ENCODE measurements around the gene DGKH. TPM values are rescaled to one million over a fixed set of nuclear protein-coding genes. Genes with fewer than 3 reads are reported as not detected.

The DGKH gene
- total RNA-seq, 1 donor from 2014 or later: 18.7 TPM

DNA sequence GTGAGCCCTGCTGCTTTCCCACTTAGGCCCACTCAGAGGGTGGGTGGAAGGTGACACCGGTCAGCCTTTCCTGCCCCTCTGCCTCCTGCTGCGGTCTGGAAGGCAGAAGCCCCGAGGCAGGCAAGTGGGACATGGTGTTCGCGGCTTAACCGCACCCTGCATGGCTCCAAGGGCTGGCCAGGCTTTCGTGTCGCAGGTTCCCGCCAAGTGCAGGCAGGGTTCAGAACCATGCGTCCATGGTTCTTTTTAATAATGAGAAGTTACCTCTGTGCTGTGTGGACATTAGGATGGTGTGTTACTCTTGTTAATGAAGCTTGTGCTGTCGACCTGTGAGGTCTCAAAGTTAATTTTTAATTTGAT is 986 bp downstream of the DGKH start:
- Histone ChIP-seq H3K4me3 (peak overlapping the region; percentile 84), H3K36me3 (no peaks in the 10 kb centered on the region), H3K9me3 (no peaks in the 10 kb centered on the region), H3K27me3 (ENCODE audit: low read depth) (no peaks in the 10 kb centered on the region), H3K27ac (peak overlapping the region; percentile 84), H3K4me1 (peaks cover 19% of the 10 kb centered on the region)
- DNase-seq (no peak), ATAC-seq (no peak)
- TF ChIP-seq, protein P1, sequence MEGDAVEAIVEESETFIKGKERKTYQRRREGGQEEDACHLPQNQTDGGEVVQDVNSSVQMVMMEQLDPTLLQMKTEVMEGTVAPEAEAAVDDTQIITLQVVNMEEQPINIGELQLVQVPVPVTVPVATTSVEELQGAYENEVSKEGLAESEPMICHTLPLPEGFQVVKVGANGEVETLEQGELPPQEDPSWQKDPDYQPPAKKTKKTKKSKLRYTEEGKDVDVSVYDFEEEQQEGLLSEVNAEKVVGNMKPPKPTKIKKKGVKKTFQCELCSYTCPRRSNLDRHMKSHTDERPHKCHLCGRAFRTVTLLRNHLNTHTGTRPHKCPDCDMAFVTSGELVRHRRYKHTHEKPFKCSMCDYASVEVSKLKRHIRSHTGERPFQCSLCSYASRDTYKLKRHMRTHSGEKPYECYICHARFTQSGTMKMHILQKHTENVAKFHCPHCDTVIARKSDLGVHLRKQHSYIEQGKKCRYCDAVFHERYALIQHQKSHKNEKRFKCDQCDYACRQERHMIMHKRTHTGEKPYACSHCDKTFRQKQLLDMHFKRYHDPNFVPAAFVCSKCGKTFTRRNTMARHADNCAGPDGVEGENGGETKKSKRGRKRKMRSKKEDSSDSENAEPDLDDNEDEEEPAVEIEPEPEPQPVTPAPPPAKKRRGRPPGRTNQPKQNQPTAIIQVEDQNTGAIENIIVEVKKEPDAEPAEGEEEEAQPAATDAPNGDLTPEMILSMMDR (IDR thresholded peaks at IDR 0.05): no peak
- intact Hi-C loops (cut with DNase I): no loop called here

DNA sequence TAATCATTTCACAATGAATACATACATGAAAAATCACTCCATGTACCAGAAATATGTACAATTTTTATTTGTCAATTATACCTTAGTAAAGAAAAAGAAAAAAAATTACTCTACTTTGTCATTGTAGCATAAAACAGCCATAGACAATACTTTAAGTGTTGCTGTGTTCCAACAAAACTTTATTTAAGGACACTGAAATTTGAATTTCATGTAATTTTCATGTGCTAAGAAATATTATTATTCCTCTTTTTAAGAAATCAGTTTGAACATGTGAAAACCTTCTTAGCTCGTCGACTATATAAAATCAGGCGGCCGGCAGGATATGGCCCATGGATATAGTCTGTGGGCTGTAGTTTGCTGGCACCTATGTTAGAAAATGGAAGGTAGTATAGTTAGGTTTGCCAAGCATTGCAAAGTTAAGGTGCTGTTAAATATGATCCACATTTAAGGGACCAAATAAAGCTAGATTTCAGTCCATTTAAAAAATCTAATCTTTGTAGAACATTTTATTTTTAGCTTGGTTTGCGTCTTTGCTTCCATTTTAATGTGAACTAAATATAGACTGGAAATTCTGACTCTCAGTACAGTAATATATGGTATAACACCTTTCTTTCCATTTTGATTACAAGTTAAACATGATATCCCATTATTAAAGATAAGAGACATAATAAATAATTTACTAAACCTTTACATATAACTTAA is 6.5 kb downstream of the DGKH start:
- Histone ChIP-seq H3K27me3 (ENCODE audit: low read depth) (no peaks in the 10 kb centered on the region), H3K27ac (no peak overlapping the region), H3K9me3 (no peaks in the 10 kb centered on the region), H3K4me3 (no peak overlapping the region), H3K36me3 (no peaks in the 10 kb centered on the region), H3K4me1 (peaks cover 2% of the 10 kb centered on the region)
- TF ChIP-seq, protein P1 (IDR thresholded peaks at IDR 0.05): no peak
- intact Hi-C loops (cut with DNase I): no loop called here
- ATAC-seq (no peak), DNase-seq (no peak)

DNA sequence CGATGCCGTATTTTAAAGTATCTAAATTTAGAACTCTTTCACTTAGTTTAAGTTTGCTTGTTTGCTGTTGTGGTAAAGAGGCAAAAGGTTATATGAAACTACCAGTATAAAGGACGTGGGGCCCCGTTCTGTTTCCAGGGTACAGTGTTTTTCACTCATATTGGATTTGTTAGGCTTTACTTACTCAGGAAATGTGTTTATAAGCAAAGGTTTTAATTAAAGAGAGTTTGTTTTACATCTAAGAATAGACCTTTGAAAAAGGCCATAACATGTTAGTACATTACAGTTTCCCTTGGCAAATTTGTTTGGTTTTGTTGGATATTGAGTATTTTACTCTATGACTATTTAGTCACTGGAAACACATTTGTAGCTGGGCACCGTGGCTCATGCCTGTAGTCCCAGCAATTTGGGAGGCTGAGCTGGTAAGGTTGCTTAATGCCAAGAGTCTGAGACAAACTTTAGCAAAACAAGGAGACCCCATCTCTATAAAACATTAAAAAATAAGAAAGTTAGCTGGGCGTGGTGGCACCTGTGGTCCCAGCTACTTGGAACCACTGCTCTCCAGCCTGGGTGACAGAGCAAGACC is 7.1 kb downstream of the DGKH start:
- Histone ChIP-seq H3K36me3 (no peaks in the 10 kb centered on the region), H3K27me3 (ENCODE audit: low read depth) (no peaks in the 10 kb centered on the region), H3K4me1 (no peaks in the 10 kb centered on the region), H3K27ac (no peak overlapping the region), H3K4me3 (no peak overlapping the region), H3K9me3 (no peaks in the 10 kb centered on the region)
- no peak for DNase-seq
- ATAC-seq: no peak
- TF ChIP-seq, protein P1 (IDR thresholded peaks at IDR 0.05): no peak
- intact Hi-C loops (cut with DNase I): no loop called here

DNA sequence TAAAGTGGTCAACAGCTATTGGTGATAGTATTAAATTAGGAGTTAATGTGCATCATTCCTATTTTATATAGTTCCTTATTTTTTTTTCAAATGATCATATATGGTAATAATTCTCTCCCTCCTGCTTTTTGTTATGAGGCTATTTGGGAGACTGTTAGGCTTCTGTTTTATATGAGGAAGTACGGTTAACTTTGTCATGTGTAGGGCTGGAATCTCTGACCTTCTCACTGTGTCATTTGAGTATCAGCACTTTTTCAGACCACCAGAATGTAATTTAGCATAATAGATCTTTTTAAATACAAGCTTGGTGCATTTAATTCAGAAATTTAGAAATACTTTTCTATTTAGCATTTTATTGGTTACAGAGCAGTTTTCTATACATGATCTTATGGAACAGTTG is 7.7 kb downstream of the DGKH start:
- Histone ChIP-seq H3K36me3 (no peaks in the 10 kb centered on the region), H3K4me1 (no peaks in the 10 kb centered on the region), H3K27ac (no peak overlapping the region), H3K9me3 (no peaks in the 10 kb centered on the region), H3K4me3 (no peak overlapping the region), H3K27me3 (ENCODE audit: low read depth) (no peaks in the 10 kb centered on the region)
- TF ChIP-seq, protein P1 (IDR thresholded peaks at IDR 0.05): no peak
- intact Hi-C loops (cut with DNase I): no loop called here
- ATAC-seq (no peak), DNase-seq (no peak)

DNA sequence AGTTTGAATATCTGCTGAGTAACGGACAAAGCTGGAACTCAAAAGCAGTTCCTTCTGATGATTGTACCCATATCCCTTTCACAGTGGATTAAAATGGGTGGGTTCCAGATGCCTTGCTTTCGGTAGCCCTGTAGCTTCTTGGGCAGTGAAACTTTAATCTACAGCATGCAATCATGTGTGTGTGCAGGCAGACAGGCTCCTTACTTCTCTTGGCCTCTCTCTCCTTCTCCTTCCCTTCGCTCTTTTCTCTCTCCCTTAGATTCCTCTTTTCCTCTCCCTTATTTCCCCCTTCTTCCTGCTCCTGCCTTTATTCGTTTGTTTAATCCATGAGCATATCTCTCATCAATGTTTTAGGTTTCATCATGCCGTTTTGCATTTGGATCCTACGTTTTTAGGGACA is 8.1 kb downstream of the DGKH start:
- ATAC-seq: no peak
- H3K4me1 ChIP-seq: no peaks in the 10 kb centered on the region
- no peaks in the 10 kb centered on the region for H3K9me3 ChIP-seq
- H3K36me3 ChIP-seq: no peaks in the 10 kb centered on the region
- no peak for DNase-seq
- no peaks in the 10 kb centered on the region for H3K27me3 ChIP-seq (ENCODE audit: low read depth)
- H3K4me3 ChIP-seq: no peak overlapping the region
- H3K27ac ChIP-seq: no peak overlapping the region
- intact Hi-C loops (cut with DNase I): no loop called here
- TF ChIP-seq, protein P1 (IDR thresholded peaks at IDR 0.05): no peak
